Measurements from ENCODE around the gene PALLD. TPM values are rescaled to one million over a fixed set of nuclear protein-coding genes. Genes with fewer than 3 reads are reported as not detected.

The PALLD gene
- total RNA-seq, 4 donors from 2014 or later = 1,036 to 2,270 (median 2,202) TPM

DNA sequence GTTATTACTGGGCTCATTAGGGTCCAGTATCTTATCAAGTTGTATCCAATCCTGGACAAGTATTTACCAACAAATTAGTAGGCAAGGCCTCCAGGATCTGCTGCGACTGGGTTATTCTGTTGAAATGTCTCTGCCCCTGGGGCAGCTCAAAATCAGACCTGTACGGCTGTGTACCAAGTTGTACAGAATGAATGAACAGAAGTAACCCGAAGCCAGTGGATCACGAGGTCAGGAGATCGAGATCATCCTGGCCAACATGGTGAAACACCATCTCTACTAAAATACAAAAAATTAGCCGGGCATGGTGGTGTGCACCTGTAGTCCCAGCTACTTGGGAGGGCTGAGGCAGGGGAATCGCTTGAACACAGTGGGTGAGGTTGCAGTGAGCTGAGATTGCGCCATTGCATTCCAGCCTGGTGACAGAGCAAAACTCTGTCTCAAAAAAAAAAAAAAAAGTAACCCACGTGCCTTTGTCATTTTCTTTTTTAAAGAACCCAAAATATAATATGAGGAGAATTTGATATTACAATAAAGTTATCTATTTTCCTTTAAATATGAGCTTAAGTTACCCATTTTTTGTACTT lies 385.9 kb downstream of the PALLD start:
- Histone ChIP-seq H3K4me1 (peaks cover 34 to 99% (median 37%) of the 10 kb centered on the region in 3 donors), H3K27ac (peak overlapping the region; percentile 71 to 92 (median 86)), H3K4me3 (no peak overlapping the region), H3K9me3 (no peaks in the 10 kb centered on the region), H3K36me3 (peaks cover 0 to 64% of the 10 kb centered on the region in 2 donors), H3K27me3 (no peaks in the 10 kb centered on the region)
- TF ChIP-seq POLR2AphosphoS5 (IDR thresholded peaks at IDR 0.05) (peak; percentile 50), EP300 (IDR thresholded peaks at IDR 0.05) (no peak)
- ATAC-seq = peak; percentile 45
- 72 to 81% methylated on average over 9 of the region's 9 CpGs for WGBS, 2 donors (ENCODE audit: low coverage in 1 of 2)

DNA sequence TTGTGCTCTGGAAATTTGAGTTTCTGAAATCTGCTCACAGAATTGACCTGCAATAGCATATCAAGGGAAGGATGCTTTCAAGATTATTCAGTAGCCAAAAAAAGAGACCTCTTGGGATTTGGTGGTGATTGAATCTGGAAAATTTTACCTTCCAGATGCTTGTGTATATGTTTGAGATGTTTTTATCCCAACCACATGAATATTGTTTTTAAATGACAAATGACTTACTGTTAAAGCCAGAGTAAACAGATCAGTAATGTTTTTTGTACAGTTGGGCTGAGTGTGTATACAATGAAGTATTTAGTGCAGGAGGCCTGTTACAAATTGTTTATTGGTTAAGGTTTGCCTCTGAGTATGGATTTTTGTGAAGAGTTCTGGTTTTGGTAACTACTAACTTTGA lies 386.7 kb downstream of the PALLD start:
- TF ChIP-seq POLR2AphosphoS5 (IDR thresholded peaks at IDR 0.05) (no peak), EP300 (IDR thresholded peaks at IDR 0.05) (no peak), POLR2A (IDR thresholded peaks at IDR 0.05) (no peak)
- TF ChIP-seq, protein P1, sequence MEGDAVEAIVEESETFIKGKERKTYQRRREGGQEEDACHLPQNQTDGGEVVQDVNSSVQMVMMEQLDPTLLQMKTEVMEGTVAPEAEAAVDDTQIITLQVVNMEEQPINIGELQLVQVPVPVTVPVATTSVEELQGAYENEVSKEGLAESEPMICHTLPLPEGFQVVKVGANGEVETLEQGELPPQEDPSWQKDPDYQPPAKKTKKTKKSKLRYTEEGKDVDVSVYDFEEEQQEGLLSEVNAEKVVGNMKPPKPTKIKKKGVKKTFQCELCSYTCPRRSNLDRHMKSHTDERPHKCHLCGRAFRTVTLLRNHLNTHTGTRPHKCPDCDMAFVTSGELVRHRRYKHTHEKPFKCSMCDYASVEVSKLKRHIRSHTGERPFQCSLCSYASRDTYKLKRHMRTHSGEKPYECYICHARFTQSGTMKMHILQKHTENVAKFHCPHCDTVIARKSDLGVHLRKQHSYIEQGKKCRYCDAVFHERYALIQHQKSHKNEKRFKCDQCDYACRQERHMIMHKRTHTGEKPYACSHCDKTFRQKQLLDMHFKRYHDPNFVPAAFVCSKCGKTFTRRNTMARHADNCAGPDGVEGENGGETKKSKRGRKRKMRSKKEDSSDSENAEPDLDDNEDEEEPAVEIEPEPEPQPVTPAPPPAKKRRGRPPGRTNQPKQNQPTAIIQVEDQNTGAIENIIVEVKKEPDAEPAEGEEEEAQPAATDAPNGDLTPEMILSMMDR (IDR thresholded peaks at IDR 0.05) = no peak
- no peaks in the 10 kb centered on the region for H3K9me3 ChIP-seq
- no peak for ATAC-seq
- H3K36me3 ChIP-seq = peaks cover 0 to 63% of the 10 kb centered on the region in 2 donors
- H3K4me1 ChIP-seq = peaks cover 27 to 99% (median 37%) of the 10 kb centered on the region in 3 donors
- H3K27me3 ChIP-seq = no peaks in the 10 kb centered on the region
- no peak overlapping the region for H3K4me3 ChIP-seq
- peak overlapping the region; percentile 3 to 92 (median 78) for H3K27ac ChIP-seq

DNA sequence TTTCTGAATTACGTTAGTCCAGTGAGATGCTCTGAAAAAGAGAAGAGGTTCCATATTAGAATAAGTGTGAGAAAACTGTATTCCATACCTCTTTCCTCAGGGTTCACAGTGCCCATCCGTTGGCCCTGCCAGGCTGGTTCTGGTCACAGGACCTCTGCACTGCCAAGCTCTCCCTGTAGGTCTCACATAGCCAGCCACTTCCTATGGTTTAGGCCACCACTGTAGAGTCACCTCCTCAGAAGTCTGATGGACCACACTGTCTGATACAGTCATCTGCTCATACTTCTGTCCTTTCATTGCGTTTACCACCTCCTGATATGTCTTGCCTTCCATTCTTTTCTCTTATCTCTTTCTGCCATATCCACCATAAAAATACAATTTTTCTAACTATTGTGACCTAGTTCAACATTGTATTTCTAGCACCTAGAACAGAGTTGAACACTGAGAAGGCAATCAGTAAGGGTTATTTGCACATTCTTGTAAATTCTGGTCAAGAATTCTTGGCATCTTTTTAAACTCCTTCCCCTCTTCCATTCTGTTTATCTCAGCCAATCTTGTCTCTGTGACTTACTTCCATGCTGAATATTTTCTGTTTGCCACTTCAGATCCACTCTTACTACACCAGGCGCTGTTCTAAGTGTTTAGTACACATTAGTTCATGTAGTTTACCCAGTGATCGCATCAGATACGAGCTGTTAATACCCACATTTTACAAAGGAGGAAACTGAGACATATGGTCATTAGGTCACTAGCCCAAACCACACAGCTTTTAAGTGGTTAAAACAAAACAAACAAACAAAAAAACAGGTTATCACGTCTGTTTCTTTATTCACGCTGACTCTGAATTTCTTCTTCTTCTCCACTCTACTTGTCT lies 387.6 kb downstream of the PALLD start:
- H3K4me1 ChIP-seq = peaks cover 18 to 97% (median 34%) of the 10 kb centered on the region in 3 donors
- no peaks in the 10 kb centered on the region for H3K9me3 ChIP-seq
- no peak for ATAC-seq
- peaks cover 0 to 64% of the 10 kb centered on the region in 2 donors for H3K36me3 ChIP-seq
- no peak overlapping the region for H3K4me3 ChIP-seq
- no peaks in the 10 kb centered on the region for H3K27me3 ChIP-seq
- TF ChIP-seq POLR2A (IDR thresholded peaks at IDR 0.05) (no peak), EP300 (IDR thresholded peaks at IDR 0.05) (no peak), POLR2AphosphoS5 (IDR thresholded peaks at IDR 0.05) (no peak)
- TF ChIP-seq, protein P1 (IDR thresholded peaks at IDR 0.05) = no peak
- 71 to 81% methylated on average over 7 to 8 of the region's 8 CpGs for WGBS, 2 donors (ENCODE audit: low coverage in 1 of 2)
- peak overlapping the region; percentile 40 to 92 (median 72) for H3K27ac ChIP-seq

GRCh38 chr4:168885400-168885799 lies 388.5 kb downstream of the PALLD start:
- Histone ChIP-seq H3K4me1 (peaks cover 10 to 97% (median 38%) of the 10 kb centered on the region in 3 donors), H3K36me3 (peaks cover 0 to 65% of the 10 kb centered on the region in 2 donors), H3K9me3 (no peaks in the 10 kb centered on the region), H3K27ac (peak overlapping the region; percentile 23 to 92 (median 72)), H3K4me3 (no peak overlapping the region), H3K27me3 (no peaks in the 10 kb centered on the region)
- TF ChIP-seq EP300 (IDR thresholded peaks at IDR 0.05) = no peak
- no peak for TF ChIP-seq POLR2A (IDR thresholded peaks at IDR 0.05)
- TF ChIP-seq POLR2AphosphoS5 (IDR thresholded peaks at IDR 0.05) = no peak
- TF ChIP-seq, protein P1 (IDR thresholded peaks at IDR 0.05) = no peak
- no peak for ATAC-seq
- 39 to 46% methylated on average over 2 of the region's 2 CpGs for WGBS, 2 donors (ENCODE audit: low coverage in 1 of 2)

DNA sequence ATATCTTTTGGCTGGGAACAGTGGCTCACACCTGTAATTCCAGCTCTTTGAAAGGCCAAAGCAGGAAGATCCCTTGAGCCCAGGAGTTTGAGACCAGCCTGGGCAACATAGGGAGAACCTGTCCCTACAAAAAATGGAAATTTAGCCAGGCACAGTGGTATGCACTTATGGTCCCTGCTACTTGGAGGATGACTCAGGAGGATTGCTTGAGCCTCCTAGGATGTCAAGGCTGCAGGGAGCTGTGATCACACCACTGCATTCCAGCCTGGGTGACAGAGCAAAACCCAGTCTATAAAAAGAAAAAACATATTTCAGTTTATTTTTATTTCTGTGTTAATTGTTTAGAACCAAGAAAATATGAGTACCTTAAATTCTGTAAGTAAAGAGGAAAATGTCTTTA lies 389.5 kb downstream of the PALLD start:
- TF ChIP-seq EP300 (IDR thresholded peaks at IDR 0.05) (no peak), POLR2AphosphoS5 (IDR thresholded peaks at IDR 0.05) (peak; percentile 26)

More for the DNA sequence above, 389.5 kb downstream of the PALLD start:
- peak; percentile 48 for ATAC-seq
- H3K4me1 ChIP-seq = peaks cover 3 to 97% (median 37%) of the 10 kb centered on the region in 3 donors
- no peak overlapping the region for H3K4me3 ChIP-seq
- H3K27me3 ChIP-seq = no peaks in the 10 kb centered on the region
- peak overlapping the region; percentile 32 to 92 (median 76) for H3K27ac ChIP-seq
- no peaks in the 10 kb centered on the region for H3K9me3 ChIP-seq
- peaks cover 5 to 65% of the 10 kb centered on the region in 2 donors for H3K36me3 ChIP-seq

All from gastroesophageal sphincter (tissue), 4 donors.